Measurements from ENCODE around the gene WNT9A.
A peak's percentile ranks its signal among the peaks of the same experiment; 100 is the strongest.

Gene WNT9A

DNA sequence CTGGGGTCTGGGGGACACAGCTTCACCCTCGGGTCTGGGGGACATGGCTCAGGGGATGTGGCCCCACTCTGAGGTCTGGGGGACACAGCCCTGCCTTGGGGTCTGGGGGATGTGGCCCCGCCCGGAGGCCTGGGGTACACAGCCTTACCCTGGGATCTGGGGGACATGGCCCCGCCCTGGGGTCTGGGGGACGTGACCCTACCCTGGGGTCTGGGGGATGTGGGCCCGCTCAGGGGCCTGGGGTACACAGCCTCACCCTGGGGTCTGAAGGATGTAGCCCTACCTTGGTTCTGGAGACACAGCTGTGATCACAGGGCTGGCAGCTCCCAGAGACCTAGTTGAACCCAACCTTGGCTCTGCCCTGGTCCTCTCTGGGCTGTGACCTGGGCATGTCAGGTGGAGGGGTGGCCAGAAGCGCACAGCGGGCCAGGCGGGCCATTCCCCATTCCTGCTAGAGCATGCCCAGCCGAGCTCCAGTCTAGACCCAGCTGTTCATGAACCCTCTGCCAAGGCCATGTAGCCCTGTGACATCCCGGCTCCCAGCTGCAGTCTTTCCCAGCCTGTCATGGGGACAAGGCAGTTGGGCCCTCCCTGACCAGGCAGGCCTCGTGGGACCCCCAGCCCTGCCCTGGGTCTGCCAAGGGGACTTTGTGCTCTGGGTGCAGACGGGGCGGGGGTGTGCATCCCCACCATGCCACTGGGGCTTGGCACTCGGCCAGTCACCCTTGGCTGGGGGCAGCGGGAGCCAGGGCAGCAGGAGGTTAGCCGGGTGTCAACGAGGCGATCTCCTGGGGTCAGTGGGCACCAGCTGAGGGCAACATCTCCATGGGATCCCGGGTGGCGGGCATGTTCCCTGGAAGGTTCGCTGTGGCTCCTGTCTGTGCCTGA is 43.9 kb downstream of the WNT9A start:
- H3K4me3 ChIP-seq (ENCODE audit: low read depth, low read length) = no peak overlapping the region
- TF ChIP-seq, protein P1, sequence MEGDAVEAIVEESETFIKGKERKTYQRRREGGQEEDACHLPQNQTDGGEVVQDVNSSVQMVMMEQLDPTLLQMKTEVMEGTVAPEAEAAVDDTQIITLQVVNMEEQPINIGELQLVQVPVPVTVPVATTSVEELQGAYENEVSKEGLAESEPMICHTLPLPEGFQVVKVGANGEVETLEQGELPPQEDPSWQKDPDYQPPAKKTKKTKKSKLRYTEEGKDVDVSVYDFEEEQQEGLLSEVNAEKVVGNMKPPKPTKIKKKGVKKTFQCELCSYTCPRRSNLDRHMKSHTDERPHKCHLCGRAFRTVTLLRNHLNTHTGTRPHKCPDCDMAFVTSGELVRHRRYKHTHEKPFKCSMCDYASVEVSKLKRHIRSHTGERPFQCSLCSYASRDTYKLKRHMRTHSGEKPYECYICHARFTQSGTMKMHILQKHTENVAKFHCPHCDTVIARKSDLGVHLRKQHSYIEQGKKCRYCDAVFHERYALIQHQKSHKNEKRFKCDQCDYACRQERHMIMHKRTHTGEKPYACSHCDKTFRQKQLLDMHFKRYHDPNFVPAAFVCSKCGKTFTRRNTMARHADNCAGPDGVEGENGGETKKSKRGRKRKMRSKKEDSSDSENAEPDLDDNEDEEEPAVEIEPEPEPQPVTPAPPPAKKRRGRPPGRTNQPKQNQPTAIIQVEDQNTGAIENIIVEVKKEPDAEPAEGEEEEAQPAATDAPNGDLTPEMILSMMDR (IDR thresholded peaks at IDR 0.05; ENCODE audit: low read depth, low read length) = no peak

DNA sequence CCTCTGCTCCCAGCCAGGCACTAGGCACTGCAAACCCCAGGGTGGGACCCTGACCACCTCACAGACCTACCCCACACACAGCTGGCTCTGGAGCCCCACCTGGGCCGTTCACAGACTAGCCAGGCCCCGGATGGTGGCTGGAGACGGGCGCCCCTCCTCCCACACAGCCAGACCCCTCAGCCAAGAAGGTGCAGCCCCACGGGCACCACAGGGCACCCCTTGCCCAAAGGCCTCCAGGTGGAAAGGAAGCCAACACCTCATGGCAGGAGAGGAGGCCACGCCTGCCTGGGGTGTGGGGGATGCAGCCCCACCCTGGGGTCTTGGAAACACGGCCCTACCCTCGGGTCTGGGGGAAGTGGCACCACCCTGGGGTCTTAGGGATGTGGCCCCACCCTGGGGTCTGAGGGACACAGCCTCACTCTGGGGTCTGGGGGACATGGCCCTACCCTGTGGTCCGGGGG is 44.6 kb downstream of the WNT9A start:
- TF ChIP-seq, protein P1 (IDR thresholded peaks at IDR 0.05; ENCODE audit: low read depth, low read length) = no peak
- H3K4me3 ChIP-seq (ENCODE audit: low read depth, low read length) = no peak overlapping the region

- TF ChIP-seq, protein P1 (IDR thresholded peaks at IDR 0.05; ENCODE audit: low read depth, low read length) = no peak
- H3K4me3 ChIP-seq (ENCODE audit: low read depth, low read length) = no peak overlapping the region
Measured at GRCh38 chr1:227902641-227902990, 45.1 kb downstream of the WNT9A start.

GRCh38 chr1:227901906-227902640 is 45.7 kb downstream of the WNT9A start:
- TF ChIP-seq, protein P1 (IDR thresholded peaks at IDR 0.05; ENCODE audit: low read depth, low read length) = 0 out of 2 replicates have a peak, but pooled peaks have one; percentile 4
- no peak overlapping the region for H3K4me3 ChIP-seq (ENCODE audit: low read depth, low read length)

DNA sequence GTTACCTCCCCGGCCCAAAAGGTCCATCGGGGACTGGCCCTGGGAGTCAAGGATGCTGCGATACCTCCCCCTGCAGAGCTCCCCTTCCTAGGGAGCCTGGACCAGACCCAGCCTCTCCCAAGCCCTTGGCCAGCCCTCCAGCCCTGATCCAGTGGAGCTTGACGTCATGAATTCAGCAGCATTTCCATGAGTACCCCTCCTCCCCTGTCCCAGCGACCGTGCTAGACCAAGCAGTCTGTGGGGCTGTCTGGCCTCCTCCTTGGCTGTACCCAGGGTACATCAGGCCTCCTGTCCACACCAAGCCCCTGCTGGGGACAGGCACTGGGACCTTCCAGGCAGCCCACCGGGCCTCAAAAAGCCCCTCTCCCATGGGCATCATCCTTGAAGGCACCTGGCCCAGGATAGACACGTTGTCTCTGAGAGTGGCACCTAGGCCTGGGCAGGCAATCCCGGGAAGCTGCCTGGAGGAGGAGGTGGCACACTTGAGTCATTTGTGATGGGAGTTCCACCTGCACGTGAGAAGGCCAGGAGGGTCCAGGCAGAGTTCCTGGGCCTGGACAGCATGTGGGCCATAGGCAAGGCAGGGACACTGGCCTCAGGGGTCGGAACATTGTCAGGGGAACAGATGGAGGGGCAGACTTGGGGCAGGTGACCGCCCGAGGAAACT is 46.4 kb downstream of the WNT9A start:
- H3K4me3 ChIP-seq (ENCODE audit: low read depth, low read length) = no peak overlapping the region
- TF ChIP-seq, protein P1 (IDR thresholded peaks at IDR 0.05; ENCODE audit: low read depth, low read length) = no peak

DNA sequence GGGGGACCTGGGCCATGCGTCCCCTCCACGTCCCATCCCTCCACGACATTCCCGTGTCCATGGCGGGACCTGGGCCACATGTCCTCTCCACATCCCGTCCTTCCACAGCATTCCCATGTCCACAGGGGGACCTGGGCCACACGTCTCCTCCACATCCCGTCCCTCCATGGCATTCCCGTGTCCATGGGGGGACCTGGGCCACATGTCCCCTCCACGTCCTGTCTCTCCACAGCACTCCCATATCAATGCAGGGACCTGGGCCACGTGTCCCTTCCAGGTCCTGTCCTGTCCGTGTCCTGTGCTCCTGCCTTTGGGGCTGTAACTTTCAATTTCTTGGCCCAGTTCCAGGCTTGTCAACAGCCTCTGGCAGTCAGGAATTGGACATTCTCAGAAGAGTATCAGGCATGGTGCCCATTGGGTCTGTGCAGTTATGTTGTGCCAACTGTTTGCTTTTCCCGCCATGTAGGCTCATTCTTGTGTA is 47.1 kb downstream of the WNT9A start:
- TF ChIP-seq, protein P1 (IDR thresholded peaks at IDR 0.05; ENCODE audit: low read depth, low read length) = no peak

More for the DNA sequence above, 47.1 kb downstream of the WNT9A start:
- no peak overlapping the region for H3K4me3 ChIP-seq (ENCODE audit: low read depth, low read length)

Data from WI38 (cell line).